Progenitor cell of endocrine pancreas (in vitro differentiated cells): ENCODE measurements around the gene KDM2A. TPM values are rescaled to one million over a fixed set of nuclear protein-coding genes. Genes with fewer than 3 reads are reported as not detected.
A peak's percentile ranks its signal among the peaks of the same experiment; 100 is the strongest.

Experiments
- DNase-seq: peaks from one replicate; pipeline ENCODE4 v3.0.0; 2021; ENCODE audit warnings: low spot score; ENCODE audit not compliant: unreplicated experiment
- H3K27ac Mint-ChIP-seq: 2 replicates; pipeline ENCODE4 v1.8.0; 2021; ENCODE audit warnings: mild to moderate bottlenecking, moderate library complexity, mixed read lengths
- H3K27me3 Mint-ChIP-seq: 2 replicates; pipeline ENCODE4 v1.8.0; 2021; ENCODE audit warnings: mixed read lengths
- H3K36me3 Mint-ChIP-seq: 2 replicates; pipeline ENCODE4 v1.8.0; 2022; ENCODE audit warnings: mixed read lengths; ENCODE audit not compliant: insufficient read depth
- H3K4me1 Mint-ChIP-seq: 2 replicates; pipeline ENCODE4 v1.8.0; 2021; ENCODE audit warnings: low read depth, mixed read lengths
- H3K4me3 Mint-ChIP-seq: 2 replicates; pipeline ENCODE4 v1.8.0; 2021; ENCODE audit warnings: low read depth, mild to moderate bottlenecking, moderate library complexity, mixed read lengths
- H3K9me3 Mint-ChIP-seq: 2 replicates; pipeline ENCODE4 v1.8.0; 2021; ENCODE audit warnings: low read depth, mixed read lengths
- CTCF ChIP-seq: fragments of 200-600 bp; sonication (generic); IDR thresholded peaks from one replicate; pipeline ENCODE4 v1.5.0; 2021; ENCODE audit warnings: antibody characterized with exemption, mild to moderate bottlenecking; ENCODE audit not compliant: unreplicated experiment
- total RNA-seq: library from RNA; stranded (reverse); gene quantifications from 2 replicates; pipeline ENCODE4 v1.2.1, GENCODE V29; 2021

Gene KDM2A
- total RNA-seq, 1 donor from 2014 or later = 108 TPM

GRCh38 chr11:67111261-67111660, 7.8 kb upstream of the KDM2A start:
- Mint-ChIP-seq H3K9me3 (no peaks in the 10 kb centered on the region), H3K27me3 (no peaks in the 10 kb centered on the region), H3K4me1 (no peaks in the 10 kb centered on the region), H3K36me3 (no peaks in the 10 kb centered on the region), H3K27ac (no peak overlapping the region), H3K4me3 (no peak overlapping the region)
- DNase-seq = no peak
- no peak for TF ChIP-seq CTCF

- no peak for TF ChIP-seq CTCF
- Mint-ChIP-seq H3K27ac (no peak overlapping the region), H3K9me3 (no peaks in the 10 kb centered on the region), H3K27me3 (no peaks in the 10 kb centered on the region), H3K4me1 (peaks cover 7% of the 10 kb centered on the region), H3K36me3 (no peaks in the 10 kb centered on the region), H3K4me3 (no peak overlapping the region)
- no peak for DNase-seq
These were observed 5.8 kb upstream of the KDM2A start for GRCh38 chr11:67113231-67113721.

GRCh38 chr11:67114275-67114896, 4.7 kb upstream of the KDM2A start:
- H3K27ac Mint-ChIP-seq = no peak overlapping the region
- no peak for DNase-seq
- no peak overlapping the region for H3K4me3 Mint-ChIP-seq
- H3K9me3 Mint-ChIP-seq = no peaks in the 10 kb centered on the region
- peaks cover 7% of the 10 kb centered on the region for H3K4me1 Mint-ChIP-seq
- H3K27me3 Mint-ChIP-seq = no peaks in the 10 kb centered on the region
- H3K36me3 Mint-ChIP-seq = no peaks in the 10 kb centered on the region
- no peak for TF ChIP-seq CTCF

- peaks cover 16% of the 10 kb centered on the region for H3K4me1 Mint-ChIP-seq
- peak overlapping the region; percentile 78 for H3K4me3 Mint-ChIP-seq
- no peak for DNase-seq
- no peaks in the 10 kb centered on the region for H3K36me3 Mint-ChIP-seq
- no peaks in the 10 kb centered on the region for H3K27me3 Mint-ChIP-seq
- TF ChIP-seq CTCF = no peak
- peak overlapping the region; percentile 85 for H3K27ac Mint-ChIP-seq
- no peaks in the 10 kb centered on the region for H3K9me3 Mint-ChIP-seq
These were observed 2.3 kb upstream of the KDM2A start for GRCh38 chr11:67116758-67117105.

- no peak for DNase-seq
- no peaks in the 10 kb centered on the region for H3K9me3 Mint-ChIP-seq
- TF ChIP-seq CTCF = no peak
- H3K4me3 Mint-ChIP-seq = peak overlapping the region; percentile 78
- H3K27me3 Mint-ChIP-seq = no peaks in the 10 kb centered on the region
- no peaks in the 10 kb centered on the region for H3K36me3 Mint-ChIP-seq
- peaks cover 19% of the 10 kb centered on the region for H3K4me1 Mint-ChIP-seq
- H3K27ac Mint-ChIP-seq = peak overlapping the region; percentile 94
These were observed 1.9 kb upstream of the KDM2A start for GRCh38 chr11:67117176-67117575.
